ENCODE measurements around the gene ZC3H8. TPM values are rescaled to one million over a fixed set of nuclear protein-coding genes. Genes with fewer than 3 reads are reported as not detected.

The ZC3H8 gene
- 0.11 TPM for total RNA-seq

GRCh38 chr2:112254466-112255240 is at the start of gene ZC3H8:
Gene ZC3H8, minus strand, starts transcription at chr2:112255042. Its CDS starts 61 bp downstream, at chr2:112254981.
- Histone ChIP-seq H3K4me3 (peak within 1 kb of the TSS; percentile 65 to 76), H3K4me1 (peaks cover 0 to 7% of the 10 kb centered on the region in 2 donors), H3K9me3 (no peaks in the 10 kb centered on the region), H3K27me3 (no peaks in the 10 kb centered on the region), H3K27ac (peak within 1 kb of the TSS; percentile 61 to 69), H3K36me3 (peaks cover 0 to under 1% of the 10 kb centered on the region in 2 donors)
- DNase-seq (ENCODE audit: low spot score in 2 of 2) = peak; percentile 59 to 96
- TF ChIP-seq CTCF (IDR thresholded peaks at IDR 0.05) = peak in 1 of 3 experiments; percentile 9
- intact Hi-C loops (cut with DNase I) = loop anchor here (2.0 to 10.0 kb wide), 5 partner anchors 20 to 360 kb away; partner anchors contain the start of genes CHCHD5, MERTK, TTL and ZC3H6

- intact Hi-C loops (cut with DNase I) = loop anchor here (1.0 kb wide), 1 partner anchor 29 kb away; the partner anchor contains the start of gene ZC3H6
Measured at GRCh38 chr2:112304298-112304941, 49.6 kb upstream of the ZC3H8 start.

GRCh38 chr2:112301973-112302372 is 47.1 kb upstream of the ZC3H8 start:
- intact Hi-C loops (cut with DNase I) = no loop called here
- no peak for DNase-seq (ENCODE audit: low spot score in 2 of 2)
- peaks cover 4 to 16% of the 10 kb centered on the region in 2 donors for H3K4me1 ChIP-seq
- no peak overlapping the region for H3K4me3 ChIP-seq
- H3K27ac ChIP-seq = peak overlapping the region; percentile 80 to 87
- no peaks in the 10 kb centered on the region for H3K36me3 ChIP-seq
- TF ChIP-seq CTCF (IDR thresholded peaks at IDR 0.05) = no peak
- H3K9me3 ChIP-seq = no peaks in the 10 kb centered on the region
- H3K27me3 ChIP-seq = no peaks in the 10 kb centered on the region

More at GRCh38 chr2:112304298-112304941, 49.6 kb upstream of the ZC3H8 start:
- no peak for TF ChIP-seq CTCF (IDR thresholded peaks at IDR 0.05)
- H3K9me3 ChIP-seq = no peaks in the 10 kb centered on the region
- H3K4me1 ChIP-seq = peaks cover 4 to 16% of the 10 kb centered on the region in 2 donors
- DNase-seq (ENCODE audit: low spot score in 2 of 2) = no peak
- H3K27me3 ChIP-seq = no peaks in the 10 kb centered on the region
- no peak overlapping the region for H3K4me3 ChIP-seq
- no peaks in the 10 kb centered on the region for H3K36me3 ChIP-seq
- peak overlapping the region; percentile 80 to 87 for H3K27ac ChIP-seq

- intact Hi-C loops (cut with DNase I) = no loop called here
Measured at GRCh38 chr2:112301171-112301584, 46.3 kb upstream of the ZC3H8 start.

GRCh38 chr2:112296407-112296806 is 41.6 kb upstream of the ZC3H8 start:
- peaks cover 0 to 2% of the 10 kb centered on the region in 2 donors for H3K4me1 ChIP-seq
- no peak overlapping the region for H3K4me3 ChIP-seq
- H3K27ac ChIP-seq = no peak overlapping the region
- no peak for DNase-seq (ENCODE audit: low spot score in 2 of 2)
- H3K9me3 ChIP-seq = no peaks in the 10 kb centered on the region
- no peaks in the 10 kb centered on the region for H3K27me3 ChIP-seq
- no peaks in the 10 kb centered on the region for H3K36me3 ChIP-seq
- intact Hi-C loops (cut with DNase I) = no loop called here
- no peak for TF ChIP-seq CTCF (IDR thresholded peaks at IDR 0.05)

More at GRCh38 chr2:112301171-112301584, 46.3 kb upstream of the ZC3H8 start:
- H3K9me3 ChIP-seq = no peaks in the 10 kb centered on the region
- peak overlapping the region; percentile 56 to 87 for H3K27ac ChIP-seq
- DNase-seq (ENCODE audit: low spot score in 2 of 2) = no peak
- H3K27me3 ChIP-seq = no peaks in the 10 kb centered on the region
- no peak for TF ChIP-seq CTCF (IDR thresholded peaks at IDR 0.05)
- peaks cover 4 to 16% of the 10 kb centered on the region in 2 donors for H3K4me1 ChIP-seq
- no peaks in the 10 kb centered on the region for H3K36me3 ChIP-seq
- H3K4me3 ChIP-seq = no peak overlapping the region

Measured in ascending aorta (tissue), 2 donors.